WI38 (cell line): Measurements from ENCODE around the gene OR6A2.
A peak's percentile ranks its signal among the peaks of the same experiment; 100 is the strongest.

ENCODE experiments used
- H3K4me3 ChIP-seq: 2 replicates; pipeline ENCODE4 v1.5.1; 2011; ENCODE audit warnings: low read depth, mild to moderate bottlenecking, control low read depth, low read length
- CTCF ChIP-seq: IDR thresholded peaks from 2 replicates; pipeline ENCODE4 v1.5.1; 2012; ENCODE audit warnings: low read depth, mild to moderate bottlenecking, control low read depth, low read length

The OR6A2 gene

GRCh38 chr11:6794639-6795038 lies 4.8 kb downstream of the OR6A2 start:
- TF ChIP-seq CTCF: no peak
- no peak overlapping the region for H3K4me3 ChIP-seq

- no peak for TF ChIP-seq CTCF
- no peak overlapping the region for H3K4me3 ChIP-seq
These were observed 8.9 kb downstream of the OR6A2 start for GRCh38 chr11:6790546-6790945.

DNA sequence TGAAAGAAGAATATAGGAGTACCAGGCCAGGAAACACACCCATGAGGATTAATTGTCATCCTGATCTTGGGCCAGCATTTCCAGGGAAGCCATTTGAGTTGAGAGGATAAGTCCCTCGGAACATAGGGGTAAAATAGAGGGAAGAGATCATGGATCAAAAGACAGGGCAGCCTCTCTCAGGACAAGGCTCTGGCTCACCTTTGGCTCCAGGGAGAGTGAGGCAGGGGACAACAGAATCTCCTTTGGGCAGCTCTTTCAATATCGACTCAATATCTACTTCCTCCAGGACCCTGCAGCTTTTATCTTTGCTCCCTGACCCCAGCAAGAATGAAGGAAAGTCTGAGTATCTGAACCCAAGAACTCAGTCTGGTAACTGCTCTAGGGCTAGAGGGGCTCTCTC lies 16.8 kb downstream of the OR6A2 start, which contains the start of gene OR2AG1:
Gene OR2AG1, plus strand, starts transcription at position 301 of the 400 bp plus-strand sequence. CDS start 2,018 bp downstream, outside the sequence.
- TF ChIP-seq CTCF: no peak
- no peak within 1 kb of the TSS for H3K4me3 ChIP-seq

GRCh38 chr11:6780829-6781228 lies 18.7 kb downstream of the OR6A2 start:
- no peak for TF ChIP-seq CTCF
- H3K4me3 ChIP-seq: no peak overlapping the region

GRCh38 chr11:6778518-6778917 lies 21.0 kb downstream of the OR6A2 start:
- no peak for TF ChIP-seq CTCF
- no peak overlapping the region for H3K4me3 ChIP-seq

- TF ChIP-seq CTCF: no peak
These were observed 27.3 kb downstream of the OR6A2 start, which contains the start of gene OR2AG2 for GRCh38 chr11:6771926-6772893. Gene OR2AG2 (minus strand): TSS chr11:6771976. CDS start chr11:6768957, 3,019 bp downstream.

DNA sequence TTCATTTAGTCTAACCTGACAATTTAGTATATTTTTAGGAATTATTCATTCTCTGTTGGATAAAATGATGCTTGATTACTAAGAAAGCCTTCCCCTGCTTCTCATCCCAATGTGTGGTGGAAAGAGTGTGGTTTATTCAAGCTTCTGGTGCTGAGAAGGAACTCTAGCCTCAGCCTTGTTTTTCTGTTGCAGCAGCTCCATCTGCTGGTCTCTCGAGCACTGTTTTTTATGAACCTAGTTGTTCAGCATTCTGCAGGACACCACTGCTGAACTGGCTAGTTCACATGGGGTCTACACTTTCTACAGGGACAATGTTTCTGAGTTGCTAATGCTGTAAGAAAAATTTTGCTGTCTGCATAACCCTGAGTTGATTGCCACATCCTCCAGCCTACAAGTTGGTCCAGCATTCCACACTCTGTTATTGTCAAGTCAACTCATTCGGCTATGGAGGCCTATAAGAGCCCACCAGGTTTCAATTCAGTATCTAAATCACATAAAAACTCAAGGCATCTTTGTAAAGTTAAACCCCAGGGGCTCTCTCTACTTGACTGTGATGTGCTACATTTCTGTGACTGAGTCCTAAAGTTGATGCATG lies 42.0 kb downstream of the OR6A2 start:
- no peak overlapping the region for H3K4me3 ChIP-seq
- TF ChIP-seq CTCF: peak; percentile 46; the same call in 1 of the 2 replicates

More at GRCh38 chr11:6771926-6772893, 27.3 kb downstream of the OR6A2 start, which contains the start of gene OR2AG2:
- H3K4me3 ChIP-seq: no peak within 1 kb of the TSS
